GM19099 (cell line): ENCODE measurements around the gene GRB14.

ENCODE experiments used
- POLR2A ChIP-seq: IDR thresholded peaks from 3 replicates; pipeline ENCODE4 v1.6.1; 2011; ENCODE audit warnings: low read depth; ENCODE audit not compliant: insufficient read length; ENCODE audit errors: extremely low read depth

The GRB14 gene

GRCh38 chr2:164496881-164497280, 124.4 kb downstream of the GRB14 start:
- TF ChIP-seq POLR2A, result no peak

- no peak for TF ChIP-seq POLR2A
Measured at GRCh38 chr2:164496421-164496820, 124.9 kb downstream of the GRB14 start.

DNA sequence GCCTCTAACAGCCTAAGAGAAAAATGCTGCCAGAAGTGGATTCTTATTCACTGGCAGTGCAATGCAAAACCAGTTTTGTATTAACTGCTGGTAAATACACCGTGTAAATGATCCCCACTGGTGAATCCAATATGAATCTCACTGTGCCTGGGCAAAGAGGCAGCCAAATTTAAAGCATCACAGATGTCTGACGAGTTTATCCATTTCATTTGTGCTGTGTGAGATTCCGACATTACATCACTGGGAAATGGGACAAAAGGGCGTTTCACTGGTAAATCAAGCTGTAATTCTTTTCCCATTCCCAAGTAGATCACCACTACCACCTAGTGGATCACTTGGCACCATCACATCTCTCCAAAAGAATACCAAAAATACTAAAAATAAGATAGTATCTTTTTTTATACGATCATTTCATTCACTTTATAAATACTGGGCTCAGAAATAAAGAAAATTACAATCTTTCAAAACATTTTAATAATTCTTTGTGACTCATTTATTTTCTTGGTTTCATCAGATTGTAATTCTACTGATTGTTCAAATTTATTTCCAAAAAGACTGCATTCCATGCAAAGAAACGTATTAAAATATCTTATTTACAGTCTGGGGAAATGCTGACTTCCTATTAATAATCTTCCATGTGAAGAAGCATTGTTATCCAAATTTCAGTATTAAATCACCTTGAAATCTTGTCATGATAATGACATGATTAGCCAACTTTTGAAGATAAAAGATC, 125.6 kb downstream of the GRB14 start:
- no peak for TF ChIP-seq POLR2A

- no peak for TF ChIP-seq POLR2A
Measured at GRCh38 chr2:164485541-164485940, 135.7 kb downstream of the GRB14 start.

DNA sequence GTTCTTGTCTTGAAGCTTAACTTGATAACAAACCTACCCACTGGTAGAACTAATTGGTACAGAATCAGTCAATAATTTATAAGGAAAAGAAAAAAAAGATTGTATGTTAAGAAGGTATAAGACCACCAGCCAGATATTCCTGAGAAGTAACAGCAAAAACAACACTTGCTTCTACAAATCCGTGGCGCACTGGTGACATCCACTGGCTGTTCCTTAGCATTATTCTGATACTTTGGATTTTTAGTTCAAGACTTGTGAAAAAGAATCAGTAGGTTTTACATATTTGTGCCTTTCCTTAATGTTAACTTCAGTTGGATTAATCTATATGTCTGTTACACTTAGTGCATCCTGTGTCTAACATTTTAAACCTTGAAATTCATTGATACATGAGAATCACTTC, 141.8 kb downstream of the GRB14 start:
- no peak for TF ChIP-seq POLR2A

DNA sequence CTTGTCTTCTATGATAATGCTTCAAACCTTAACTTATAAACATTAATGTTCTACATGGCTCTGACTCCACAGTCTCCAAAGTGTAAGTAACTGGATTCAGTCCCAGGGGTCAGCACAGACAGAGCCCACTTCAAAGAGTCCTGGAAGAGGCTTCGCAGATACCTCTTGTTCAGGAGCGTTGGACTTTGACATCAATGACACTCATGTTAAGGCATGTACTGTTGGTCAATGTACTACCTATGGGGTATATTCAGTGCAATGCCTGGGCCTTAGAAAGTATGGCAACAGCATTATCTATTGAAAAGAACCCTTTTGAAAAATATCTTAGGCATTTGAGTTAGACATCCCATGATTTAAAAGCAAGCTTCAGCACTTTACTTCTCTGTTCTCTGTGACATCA, 143.1 kb downstream of the GRB14 start:
- no peak for TF ChIP-seq POLR2A

- TF ChIP-seq POLR2A, result no peak
Measured at GRCh38 chr2:164474873-164475272, 146.4 kb downstream of the GRB14 start.

- TF ChIP-seq POLR2A, result no peak
Measured at GRCh38 chr2:164473021-164473420, 148.3 kb downstream of the GRB14 start.

- TF ChIP-seq POLR2A, result no peak
Measured at GRCh38 chr2:164464376-164464775, 156.9 kb downstream of the GRB14 start.

- TF ChIP-seq POLR2A, result no peak
Measured at GRCh38 chr2:164458792-164459191, 162.5 kb downstream of the GRB14 start.

DNA sequence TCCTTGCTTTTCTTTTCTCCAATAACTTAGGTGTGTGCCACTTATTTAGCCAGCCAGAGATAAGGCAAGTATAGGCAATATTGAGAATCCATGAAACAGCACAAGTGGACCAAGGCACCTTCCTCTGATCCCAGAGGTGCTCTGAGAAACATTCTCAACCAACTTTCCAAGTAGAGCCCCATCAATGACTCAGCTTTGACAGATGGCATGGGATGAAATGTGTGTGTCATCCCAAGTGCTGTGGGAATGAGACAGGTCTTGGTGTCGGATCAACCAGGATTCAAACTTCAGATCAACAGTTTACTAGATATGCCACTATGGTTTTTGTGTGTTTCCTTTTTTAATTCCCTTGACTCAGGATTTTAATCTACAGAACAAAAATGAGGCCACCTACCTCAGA, 164.0 kb downstream of the GRB14 start:
- no peak for TF ChIP-seq POLR2A

DNA sequence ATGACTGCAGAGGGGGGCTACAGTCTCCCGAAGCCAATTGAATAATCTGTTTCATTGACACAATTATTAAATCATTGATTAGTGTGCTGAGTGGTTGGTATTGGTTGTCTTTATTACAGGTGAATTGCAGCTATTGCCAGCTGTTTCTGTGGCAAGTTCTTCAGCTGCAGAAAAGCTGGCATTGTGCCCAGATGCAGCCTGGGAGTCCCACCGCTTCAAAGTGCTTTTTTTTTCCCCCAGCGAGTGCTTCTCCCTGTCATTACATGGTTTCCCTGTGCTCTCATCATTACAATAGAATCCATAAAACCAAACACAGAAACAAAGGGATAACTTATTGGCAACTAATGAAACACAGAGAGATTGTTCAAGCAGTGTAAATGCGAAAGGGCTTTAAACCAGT, 164.7 kb downstream of the GRB14 start:
- no peak for TF ChIP-seq POLR2A

DNA sequence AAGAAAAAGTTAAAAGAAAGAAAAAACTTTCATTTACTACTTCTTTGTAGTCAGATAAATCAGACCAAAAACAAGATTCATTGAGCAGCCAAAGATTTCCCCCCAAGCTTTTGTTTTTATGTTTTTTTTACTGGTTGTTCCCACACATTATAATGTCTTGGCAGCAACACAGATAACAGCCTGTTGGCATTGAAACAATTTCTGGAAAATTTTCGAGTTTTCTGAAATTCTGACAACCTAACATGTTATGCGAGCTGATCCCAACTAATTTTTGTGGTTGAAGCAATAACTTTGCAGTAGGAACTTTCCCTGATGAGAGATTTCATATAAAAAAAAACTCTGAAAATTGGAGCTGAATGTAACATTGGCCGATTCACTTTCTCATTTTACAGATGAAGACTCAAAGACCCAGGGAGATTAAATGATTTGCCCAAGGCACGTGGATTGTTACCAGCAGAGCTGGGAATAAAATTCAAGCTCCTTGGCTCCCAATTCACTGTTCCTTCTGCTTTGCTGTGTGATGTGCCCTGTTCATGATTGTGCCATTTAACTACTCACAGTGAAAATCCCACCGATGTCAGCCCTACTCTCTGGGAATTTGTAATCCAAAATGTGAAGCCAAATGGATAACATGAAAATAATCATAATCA, 167.5 kb downstream of the GRB14 start:
- no peak for TF ChIP-seq POLR2A

- TF ChIP-seq POLR2A, result no peak
Measured at GRCh38 chr2:164450278-164450677, 171.0 kb downstream of the GRB14 start.

GRCh38 chr2:164449706-164450105, 171.6 kb downstream of the GRB14 start:
- no peak for TF ChIP-seq POLR2A

- no peak for TF ChIP-seq POLR2A
Measured at GRCh38 chr2:164447660-164448059, 173.6 kb downstream of the GRB14 start.
